K562 (cell line): Measurements from ENCODE around the gene UBE2M. TPM values are rescaled to one million over a fixed set of nuclear protein-coding genes. Genes with fewer than 3 reads are reported as not detected.
A peak's percentile ranks its signal among the peaks of the same experiment; 100 is the strongest.

Experiments used
- ADNP ChIP-seq: fragments of 200-800 bp; sonication (Bioruptor generic); IDR thresholded peaks from 2 replicates; pipeline ENCODE4 v1.6.1; 2016; ENCODE audit warnings: missing genetic modification characterization, missing compliant biosample characterization
- ARHGAP35 ChIP-seq: fragments of 450-650 bp; IDR thresholded peaks from 2 replicates; pipeline ENCODE4 v1.6.1; 2018; ENCODE audit not compliant: partially characterized antibody
- BDP1 ChIP-seq: IDR thresholded peaks from 3 replicates; pipeline ENCODE4 v1.6.1; 2011; ENCODE audit not compliant: insufficient read length, insufficient read depth
- COPS2 ChIP-seq: fragments of 450-650 bp; conservative IDR thresholded peaks from 2 replicates; pipeline ENCODE4 v1.6.1; 2016; ENCODE audit warnings: mild to moderate bottlenecking, moderate library complexity
- GTF2F1 ChIP-seq: IDR thresholded peaks from 2 replicates; pipeline ENCODE4 v1.6.1; 2011; ENCODE audit warnings: low read depth, low read length, improper control_type of control experiment
- POLR2AphosphoS5 ChIP-seq: IDR thresholded peaks from 2 replicates; pipeline ENCODE4 v1.6.1; 2011; ENCODE audit warnings: mild to moderate bottlenecking, low read depth, low read length, moderate library complexity; ENCODE audit not compliant: control insufficient read depth, insufficient read depth
- POLR2G ChIP-seq: fragments of 200-400 bp; formaldehyde crosslinking; IDR thresholded peaks from 2 replicates; pipeline ENCODE4 v1.6.1; 2017; ENCODE audit warnings: low read depth, mild to moderate bottlenecking, antibody characterized with exemption, low read length, moderate library complexity
- POU5F1 ChIP-seq: fragments of 150-350 bp; IDR thresholded peaks from 2 replicates; pipeline ENCODE4 v1.6.1; 2014; ENCODE audit warnings: borderline replicate concordance, low read length, low read depth, mild to moderate bottlenecking; ENCODE audit not compliant: partially characterized antibody
- TAL1 ChIP-seq: fragments of 450-650 bp; IDR thresholded peaks from 2 replicates; pipeline ENCODE4 v1.6.1; 2016; ENCODE audit warnings: mild to moderate bottlenecking
- YBX1 ChIP-seq: fragments of 450-650 bp; IDR thresholded peaks from 2 replicates; pipeline ENCODE4 v1.7.1; 2016; ENCODE audit warnings: mild to moderate bottlenecking
- ZNF717 ChIP-seq: fragments of 250-450 bp; sonication (Bioruptor Pico); IDR thresholded peaks from 2 replicates; pipeline ENCODE4 v1.5.0; 2021
- polyA plus RNA-seq, 8 experiments: library from polyadenylated mRNA; depleted of rRNA in 4 of 8; stranded (reverse) in 5 of 8; unstranded in 3 of 8; fragments of >200 nt; fragmentation: Nextera tagmentation in 2 of 8; fragmentation: Illumina TruSeq in 1 of 8; extraction: Ambion mirVana in 2 of 8; extraction: Trizol in 1 of 8; gene quantifications; 2 replicates each; pipeline versions ENCODE4 v1.2.1 to v1.2.3, GENCODE V29; 2011 to 2014; ENCODE audit warnings: inconsistent platforms in 1 of 8, missing spikeins in 1 of 8
- total RNA-seq, 7 experiments: library from RNA; depleted of rRNA in 6 of 7; stranded (reverse); fragments of >200 nt in 6 of 7; fragmentation: Illumina TruSeq in 2 of 7; extraction: Trizol in 2 of 7; gene quantifications; 2 replicates each; pipeline versions ENCODE4 v1.2.1 to v1.2.3, GENCODE V29; 2011 to 2021; ENCODE audit warnings: low replicate concordance in 1 of 7
- TF ChIP-seq, protein P1 (sequence below): fragments of 250-450 bp; sonication (Bioruptor Pico); IDR thresholded peaks from 2 replicates; pipeline ENCODE4 v1.4.0; 2020; ENCODE audit warnings: mild to moderate bottlenecking, moderate library complexity
- TF ChIP-seq, protein P2 (sequence below): conservative IDR thresholded peaks from 2 replicates; pipeline ENCODE4 v1.6.1; 2011; ENCODE audit warnings: low read depth, mild to moderate bottlenecking, low read length; ENCODE audit not compliant: control insufficient read depth
- TF ChIP-seq, protein P3 (sequence below): fragments of 450-650 bp; formaldehyde crosslinking; IDR thresholded peaks from 2 replicates; pipeline ENCODE4 v1.4.0; 2022; ENCODE audit warnings: mild to moderate bottlenecking, moderate library complexity
- TF ChIP-seq, protein P4 (sequence below): fragments of 450-650 bp; IDR thresholded peaks from 2 replicates; pipeline ENCODE4 v1.6.1; 2016; ENCODE audit warnings: low read depth, mild to moderate bottlenecking, moderate library complexity
- TF ChIP-seq, protein P5 (sequence below): fragments of 250-450 bp; sonication (Bioruptor Pico); IDR thresholded peaks from 2 replicates; pipeline ENCODE4 v1.8.0; 2021; ENCODE audit warnings: moderate library complexity, mild to moderate bottlenecking, inconsistent platforms
- TF ChIP-seq, protein P6 (sequence below): sonication (generic); formaldehyde crosslinking; IDR thresholded peaks from 2 replicates; pipeline ENCODE4 v1.8.0; 2022; ENCODE audit warnings: mild to moderate bottlenecking, missing genetic modification reagents
- TF ChIP-seq, protein P7 (sequence below): fragments of 450-650 bp; IDR thresholded peaks from 2 replicates; pipeline ENCODE4 v1.6.1; 2018; ENCODE audit not compliant: partially characterized antibody

Gene UBE2M
- total and polyA plus RNA-seq, 9 of the 15 experiments (the other 6 are each of a cell fraction or from before 2014, with no cell fraction given) = 0.92 to 163 (median 85.7) TPM

DNA sequence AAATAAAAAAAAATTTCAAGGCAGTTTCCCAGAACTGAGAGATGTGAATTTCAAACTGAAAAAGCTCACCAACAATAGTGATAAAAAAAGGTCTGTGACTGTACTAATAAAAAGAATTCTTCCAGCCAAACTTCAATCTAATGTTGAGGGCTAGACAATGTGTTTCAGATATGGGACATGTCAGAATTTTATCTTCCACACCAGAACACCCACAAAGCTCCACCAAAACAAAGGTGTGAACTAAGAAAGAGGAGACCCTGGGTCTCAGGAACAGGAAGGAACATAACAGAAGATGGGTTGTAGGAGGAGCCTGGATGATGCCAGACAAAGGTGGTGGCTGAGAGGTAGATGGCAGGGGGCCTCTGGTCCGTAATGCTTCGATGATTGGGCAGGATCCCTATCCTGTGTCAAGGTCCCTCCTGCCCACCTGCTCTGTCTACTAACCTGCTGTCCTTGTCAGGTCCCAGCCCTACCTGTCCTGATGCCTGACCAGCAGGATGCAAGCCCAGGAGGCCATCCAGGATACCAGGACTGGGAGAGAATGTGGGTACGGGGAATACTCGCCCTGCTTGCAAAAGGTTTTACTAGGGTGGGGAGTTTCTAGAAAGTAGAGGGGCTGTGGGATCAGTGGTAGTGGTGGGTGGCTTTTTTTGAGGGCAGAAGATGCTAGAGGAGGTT lies 10.2 kb upstream of the UBE2M start (continued):
- TF ChIP-seq, protein P1, sequence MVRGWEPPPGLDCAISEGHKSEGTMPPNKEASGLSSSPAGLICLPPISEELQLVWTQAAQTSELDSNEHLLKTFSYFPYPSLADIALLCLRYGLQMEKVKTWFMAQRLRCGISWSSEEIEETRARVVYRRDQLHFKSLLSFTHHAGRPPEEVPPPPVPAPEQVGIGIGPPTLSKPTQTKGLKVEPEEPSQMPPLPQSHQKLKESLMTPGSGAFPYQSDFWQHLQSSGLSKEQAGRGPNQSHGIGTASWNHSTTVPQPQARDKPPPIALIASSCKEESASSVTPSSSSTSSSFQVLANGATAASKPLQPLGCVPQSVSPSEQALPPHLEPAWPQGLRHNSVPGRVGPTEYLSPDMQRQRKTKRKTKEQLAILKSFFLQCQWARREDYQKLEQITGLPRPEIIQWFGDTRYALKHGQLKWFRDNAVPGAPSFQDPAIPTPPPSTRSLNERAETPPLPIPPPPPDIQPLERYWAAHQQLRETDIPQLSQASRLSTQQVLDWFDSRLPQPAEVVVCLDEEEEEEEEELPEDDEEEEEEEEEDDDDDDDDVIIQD = no peak
- TF ChIP-seq, protein P2, sequence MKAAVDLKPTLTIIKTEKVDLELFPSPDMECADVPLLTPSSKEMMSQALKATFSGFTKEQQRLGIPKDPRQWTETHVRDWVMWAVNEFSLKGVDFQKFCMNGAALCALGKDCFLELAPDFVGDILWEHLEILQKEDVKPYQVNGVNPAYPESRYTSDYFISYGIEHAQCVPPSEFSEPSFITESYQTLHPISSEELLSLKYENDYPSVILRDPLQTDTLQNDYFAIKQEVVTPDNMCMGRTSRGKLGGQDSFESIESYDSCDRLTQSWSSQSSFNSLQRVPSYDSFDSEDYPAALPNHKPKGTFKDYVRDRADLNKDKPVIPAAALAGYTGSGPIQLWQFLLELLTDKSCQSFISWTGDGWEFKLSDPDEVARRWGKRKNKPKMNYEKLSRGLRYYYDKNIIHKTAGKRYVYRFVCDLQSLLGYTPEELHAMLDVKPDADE = no peak
- TF ChIP-seq POLR2AphosphoS5 (peak; percentile 21; the same call in 1 of the 2 replicates), GTF2F1 (no peak), POLR2G (0 out of 2 replicates have a peak, but pooled peaks have one; percentile 2), YBX1 (no peak), ZNF717 (CRISPR knock-in tag) (no peak), ARHGAP35 (no peak), TAL1 (peak; percentile 15; the same call in 1 of the 2 replicates), ADNP (tag) (no peak), POU5F1 (no peak), COPS2 (no peak), BDP1 (no peak)
- TF ChIP-seq, protein P3, sequence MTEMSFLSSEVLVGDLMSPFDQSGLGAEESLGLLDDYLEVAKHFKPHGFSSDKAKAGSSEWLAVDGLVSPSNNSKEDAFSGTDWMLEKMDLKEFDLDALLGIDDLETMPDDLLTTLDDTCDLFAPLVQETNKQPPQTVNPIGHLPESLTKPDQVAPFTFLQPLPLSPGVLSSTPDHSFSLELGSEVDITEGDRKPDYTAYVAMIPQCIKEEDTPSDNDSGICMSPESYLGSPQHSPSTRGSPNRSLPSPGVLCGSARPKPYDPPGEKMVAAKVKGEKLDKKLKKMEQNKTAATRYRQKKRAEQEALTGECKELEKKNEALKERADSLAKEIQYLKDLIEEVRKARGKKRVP = no peak
- TF ChIP-seq, protein P4, sequence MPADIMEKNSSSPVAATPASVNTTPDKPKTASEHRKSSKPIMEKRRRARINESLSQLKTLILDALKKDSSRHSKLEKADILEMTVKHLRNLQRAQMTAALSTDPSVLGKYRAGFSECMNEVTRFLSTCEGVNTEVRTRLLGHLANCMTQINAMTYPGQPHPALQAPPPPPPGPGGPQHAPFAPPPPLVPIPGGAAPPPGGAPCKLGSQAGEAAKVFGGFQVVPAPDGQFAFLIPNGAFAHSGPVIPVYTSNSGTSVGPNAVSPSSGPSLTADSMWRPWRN = no peak
- TF ChIP-seq, protein P5, sequence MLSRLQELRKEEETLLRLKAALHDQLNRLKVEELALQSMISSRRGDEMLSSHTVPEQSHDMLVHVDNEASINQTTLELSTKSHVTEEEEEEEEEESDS (CRISPR knock-in tag) = no peak
- TF ChIP-seq, protein P6, sequence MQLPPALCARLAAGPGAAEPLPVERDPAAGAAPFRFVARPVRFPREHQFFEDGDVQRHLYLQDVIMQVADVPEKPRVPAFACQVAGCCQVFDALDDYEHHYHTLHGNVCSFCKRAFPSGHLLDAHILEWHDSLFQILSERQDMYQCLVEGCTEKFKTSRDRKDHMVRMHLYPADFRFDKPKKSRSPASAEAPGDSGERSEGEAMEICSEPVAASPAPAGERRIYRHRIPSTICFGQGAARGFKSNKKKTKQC = no peak
- TF ChIP-seq, protein P7, sequence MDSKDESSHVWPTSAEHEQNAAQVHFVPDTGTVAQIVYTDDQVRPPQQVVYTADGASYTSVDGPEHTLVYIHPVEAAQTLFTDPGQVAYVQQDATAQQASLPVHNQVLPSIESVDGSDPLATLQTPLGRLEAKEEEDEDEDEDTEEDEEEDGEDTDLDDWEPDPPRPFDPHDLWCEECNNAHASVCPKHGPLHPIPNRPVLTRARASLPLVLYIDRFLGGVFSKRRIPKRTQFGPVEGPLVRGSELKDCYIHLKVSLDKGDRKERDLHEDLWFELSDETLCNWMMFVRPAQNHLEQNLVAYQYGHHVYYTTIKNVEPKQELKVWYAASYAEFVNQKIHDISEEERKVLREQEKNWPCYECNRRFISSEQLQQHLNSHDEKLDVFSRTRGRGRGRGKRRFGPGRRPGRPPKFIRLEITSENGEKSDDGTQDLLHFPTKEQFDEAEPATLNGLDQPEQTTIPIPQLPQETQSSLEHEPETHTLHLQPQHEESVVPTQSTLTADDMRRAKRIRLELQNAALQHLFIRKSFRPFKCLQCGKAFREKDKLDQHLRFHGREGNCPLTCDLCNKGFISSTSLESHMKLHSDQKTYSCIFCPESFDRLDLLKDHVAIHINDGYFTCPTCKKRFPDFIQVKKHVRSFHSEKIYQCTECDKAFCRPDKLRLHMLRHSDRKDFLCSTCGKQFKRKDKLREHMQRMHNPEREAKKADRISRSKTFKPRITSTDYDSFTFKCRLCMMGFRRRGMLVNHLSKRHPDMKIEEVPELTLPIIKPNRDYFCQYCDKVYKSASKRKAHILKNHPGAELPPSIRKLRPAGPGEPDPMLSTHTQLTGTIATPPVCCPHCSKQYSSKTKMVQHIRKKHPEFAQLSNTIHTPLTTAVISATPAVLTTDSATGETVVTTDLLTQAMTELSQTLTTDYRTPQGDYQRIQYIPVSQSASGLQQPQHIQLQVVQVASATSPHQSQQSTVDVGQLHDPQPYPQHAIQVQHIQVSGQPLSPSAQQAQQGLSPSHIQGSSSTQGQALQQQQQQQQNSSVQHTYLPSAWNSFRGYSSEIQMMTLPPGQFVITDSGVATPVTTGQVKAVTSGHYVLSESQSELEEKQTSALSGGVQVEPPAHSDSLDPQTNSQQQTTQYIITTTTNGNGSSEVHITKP = no peak
